ENCODE measurements around the gene ALDH4A1.

- TF ChIP-seq CTCF (IDR thresholded peaks at IDR 0.05; ENCODE audit: borderline replicate concordance, extremely low read depth, low read length, poor library complexity, severe bottlenecking) (no peak), EZH2 (IDR thresholded peaks at IDR 0.05; ENCODE audit: borderline replicate concordance, low read depth, low read length, severe bottlenecking) (no peak)
These were observed 19.3 kb downstream of the ALDH4A1 start for GRCh38 chr1:18883079-18883478.
